CD4-positive, alpha-beta T cell treated with Interferon gamma for 1 hour (primary cell): Measurements from ENCODE around the gene CFAP46.
"Not testable (repeated sequence)": the region's sequence is repeated elsewhere in the genome, so short reads cannot be mapped to it uniquely, and the experiment has no call there.

Experiments used
- DNase-seq: peaks from one replicate; pipeline ENCODE4 v3.0.0-alpha.2; 2020

CFAP46 gene

GRCh38 chr10:132840698-132841614, 101.4 kb downstream of the CFAP46 start:
- DNase-seq, result no peak

- no peak for DNase-seq
Observed at GRCh38 chr10:132839061-132839460, 103.3 kb downstream of the CFAP46 start.

GRCh38 chr10:132838346-132838970, 103.9 kb downstream of the CFAP46 start:
- no peak for DNase-seq

GRCh38 chr10:132837905-132838304, 104.5 kb downstream of the CFAP46 start:
- DNase-seq, result no peak

GRCh38 chr10:132836832-132837540, 105.4 kb downstream of the CFAP46 start:
- no peak for DNase-seq

GRCh38 chr10:132836248-132836831, 106.0 kb downstream of the CFAP46 start:
- no peak for DNase-seq

GRCh38 chr10:132835848-132836233, 106.5 kb downstream of the CFAP46 start:
- DNase-seq, result no peak

GRCh38 chr10:132834891-132835847, 107.2 kb downstream of the CFAP46 start:
- DNase-seq, result no peak

GRCh38 chr10:132834311-132834761, 108.0 kb downstream of the CFAP46 start:
- no peak for DNase-seq

GRCh38 chr10:132833421-132834111, 108.8 kb downstream of the CFAP46 start:
- DNase-seq, result no peak

- no peak for DNase-seq
Observed at GRCh38 chr10:132832186-132832969, 110.0 kb downstream of the CFAP46 start.

- no peak for DNase-seq
Observed at GRCh38 chr10:132829403-132829802, 113.0 kb downstream of the CFAP46 start.

- no peak for DNase-seq
Observed at GRCh38 chr10:132828681-132829080, 113.7 kb downstream of the CFAP46 start.

- DNase-seq, result no peak
Observed at GRCh38 chr10:132827861-132828539, 114.4 kb downstream of the CFAP46 start.

- DNase-seq, result no peak
Observed at GRCh38 chr10:132827423-132827789, 115.0 kb downstream of the CFAP46 start.

GRCh38 chr10:132826524-132827422, 115.6 kb downstream of the CFAP46 start:
- no peak for DNase-seq

GRCh38 chr10:132825783-132826523, 116.4 kb downstream of the CFAP46 start:
- not testable (repeated sequence) for DNase-seq

GRCh38 chr10:132820056-132820455, 122.3 kb downstream of the CFAP46 start:
- DNase-seq, result no peak
